GM18511 (cell line): Measurements from ENCODE around the gene ANTXRL.
"Not testable (repeated sequence)": the region's sequence is repeated elsewhere in the genome, so short reads cannot be mapped to it uniquely, and the experiment has no call there.

Source experiments
- ATAC-seq: cut with Tn5 transposase; IDR thresholded peaks from one replicate; pipeline ENCODE4 v1.9.1; 2021; ENCODE audit warnings: mild to moderate bottlenecking, moderate library complexity; ENCODE audit not compliant: unreplicated experiment

Gene ANTXRL

DNA sequence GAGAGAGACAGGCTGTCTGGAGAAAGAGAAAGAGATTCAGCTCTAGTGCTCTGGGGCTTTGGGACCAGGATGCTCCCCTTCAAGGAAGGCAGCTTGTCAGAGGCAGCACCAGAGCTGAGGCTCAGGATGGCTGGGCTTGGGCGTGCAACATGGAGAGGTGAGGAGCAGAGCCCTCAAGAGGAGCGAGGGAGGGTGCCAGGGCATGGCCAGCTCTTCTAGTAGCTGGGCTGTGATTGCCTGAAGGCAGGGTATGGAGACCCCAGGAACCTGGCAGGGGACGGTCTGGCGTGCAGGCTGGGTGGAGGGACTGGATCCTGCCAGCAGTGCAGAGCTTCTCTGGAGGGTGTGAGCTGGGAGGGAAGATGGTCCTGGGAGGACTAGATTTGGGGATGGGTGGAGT lies 40.2 kb downstream of the ANTXRL start:
- no peak for ATAC-seq

DNA sequence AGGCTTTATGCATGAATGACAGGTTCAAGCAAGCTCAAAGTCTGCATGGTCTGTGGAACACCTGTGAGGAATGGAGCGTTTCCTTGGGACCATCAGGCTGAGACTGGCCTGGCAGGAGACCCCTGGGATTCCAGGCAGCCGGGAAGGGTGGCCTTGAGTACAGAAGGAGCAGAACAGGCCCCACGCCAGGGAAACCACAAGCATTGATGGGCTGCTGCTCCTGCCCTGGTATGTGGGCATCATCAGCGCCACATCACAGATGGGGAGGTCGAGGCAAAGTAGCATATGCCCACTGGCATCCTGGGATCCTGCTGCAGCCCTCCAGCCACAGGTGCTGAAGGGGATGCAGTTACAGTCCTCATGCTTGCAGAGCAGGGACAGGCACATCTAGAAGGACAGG lies 40.9 kb downstream of the ANTXRL start:
- no peak for ATAC-seq

- ATAC-seq: no peak
These were observed 42.3 kb downstream of the ANTXRL start for GRCh38 chr10:46328853-46329689.

DNA sequence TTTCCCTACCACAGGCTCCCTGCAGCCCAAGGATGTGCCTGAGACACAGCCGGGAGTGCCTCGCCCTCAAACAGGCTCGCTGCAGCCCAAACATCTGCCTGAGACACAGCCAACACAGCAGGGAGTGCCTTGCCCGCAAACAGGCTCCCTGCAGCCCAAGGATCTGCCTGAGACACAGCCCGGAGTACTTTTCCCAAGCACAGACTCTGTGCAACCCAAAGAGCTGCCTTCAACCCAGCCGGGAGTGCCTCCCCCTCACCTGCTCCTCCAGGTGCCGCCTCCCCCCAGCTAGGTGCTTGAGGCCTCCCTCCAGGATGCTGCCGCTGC lies 42.9 kb downstream of the ANTXRL start:
- ATAC-seq: no peak

DNA sequence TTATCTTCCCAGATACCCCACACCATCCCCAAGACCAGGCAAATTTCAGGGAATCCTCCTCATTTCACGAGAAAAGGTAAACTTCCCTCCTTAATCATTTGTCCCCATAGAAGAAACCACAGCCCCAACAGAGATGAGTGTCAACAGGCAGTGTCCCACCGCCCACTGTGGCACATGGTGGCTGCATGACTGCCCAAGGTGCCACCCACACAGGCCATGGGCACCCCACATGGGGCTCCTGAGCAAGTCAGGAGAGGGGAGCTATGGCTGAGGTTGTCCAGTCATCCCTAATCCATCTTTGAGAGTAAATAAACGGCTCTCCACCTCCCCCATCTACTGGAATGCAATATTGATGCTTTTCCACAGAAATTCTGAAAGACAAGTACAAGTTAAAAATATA lies 44.1 kb downstream of the ANTXRL start:
- no peak for ATAC-seq

DNA sequence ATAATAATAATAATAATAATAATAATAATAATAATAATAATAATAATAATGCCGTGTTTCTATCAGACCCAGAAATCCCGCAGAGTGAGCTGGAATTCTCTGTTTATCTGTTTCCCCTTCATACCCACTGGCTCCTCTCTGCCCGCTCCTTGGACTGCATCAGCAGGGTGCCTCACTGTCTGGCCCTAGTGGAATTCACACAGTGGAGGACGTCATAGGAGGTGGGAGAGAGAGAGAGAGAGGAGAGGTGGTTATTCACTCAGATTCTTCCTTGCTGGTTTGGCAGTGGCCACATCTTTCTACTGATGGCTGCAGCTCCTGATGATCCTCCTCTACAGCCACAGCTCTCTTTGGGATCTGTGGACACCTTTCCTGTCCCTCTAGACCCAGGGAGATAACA lies 78.7 kb downstream of the ANTXRL start:
- ATAC-seq: not testable (repeated sequence)

GRCh38 chr10:46367209-46367608 lies 80.4 kb downstream of the ANTXRL start:
- not testable (repeated sequence) for ATAC-seq

- not testable (repeated sequence) for ATAC-seq
These were observed 81.0 kb downstream of the ANTXRL start for GRCh38 chr10:46367666-46368240.

DNA sequence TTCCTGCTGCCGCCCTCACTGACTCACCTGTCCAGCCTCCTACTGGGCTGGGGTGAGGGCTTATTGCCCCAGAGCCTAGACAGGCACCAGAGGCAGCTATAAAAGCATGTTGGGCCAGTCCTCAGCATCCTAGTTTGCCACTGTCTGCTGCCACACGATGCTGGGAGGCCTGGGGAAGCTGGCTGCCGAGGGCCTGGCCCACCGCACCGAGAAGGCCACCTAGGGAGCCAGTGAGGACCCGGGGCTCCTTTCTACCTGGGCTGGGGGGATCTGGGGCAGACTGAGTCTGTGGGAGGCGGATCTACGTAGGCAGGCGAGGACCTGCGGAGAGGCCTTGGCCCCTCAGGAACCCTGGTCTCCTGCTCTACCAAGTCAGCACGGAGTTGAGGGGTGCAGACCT lies 82.2 kb downstream of the ANTXRL start:
- not testable (repeated sequence) for ATAC-seq

DNA sequence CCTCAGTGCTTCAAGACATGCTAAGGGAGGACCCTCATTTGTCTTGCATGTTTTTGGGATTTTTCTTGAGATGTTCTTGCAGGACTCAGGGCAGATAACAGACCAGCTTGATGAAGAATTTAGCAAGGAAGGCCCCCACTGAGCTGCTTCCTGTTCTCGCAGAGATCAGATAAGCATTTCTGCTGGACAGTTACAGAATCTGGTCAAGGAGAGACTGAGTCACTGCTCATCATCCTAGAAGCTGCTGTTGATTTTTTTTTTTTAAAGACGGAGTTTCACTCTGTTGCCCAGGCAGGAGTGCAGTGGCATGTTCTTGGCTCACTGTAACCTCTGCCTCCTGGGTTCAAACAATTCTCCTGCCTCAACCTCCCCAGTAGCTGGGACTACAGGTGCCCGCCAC lies 87.6 kb downstream of the ANTXRL start:
- not testable (repeated sequence) for ATAC-seq

- not testable (repeated sequence) for ATAC-seq
These were observed 88.6 kb downstream of the ANTXRL start, which contains the start of gene ANXA8L1 for GRCh38 chr10:46375406-46375805. TSS of gene ANXA8L1 (plus strand) at chr10:46375776. CDS start at chr10:46375852, 76 bp downstream.

DNA sequence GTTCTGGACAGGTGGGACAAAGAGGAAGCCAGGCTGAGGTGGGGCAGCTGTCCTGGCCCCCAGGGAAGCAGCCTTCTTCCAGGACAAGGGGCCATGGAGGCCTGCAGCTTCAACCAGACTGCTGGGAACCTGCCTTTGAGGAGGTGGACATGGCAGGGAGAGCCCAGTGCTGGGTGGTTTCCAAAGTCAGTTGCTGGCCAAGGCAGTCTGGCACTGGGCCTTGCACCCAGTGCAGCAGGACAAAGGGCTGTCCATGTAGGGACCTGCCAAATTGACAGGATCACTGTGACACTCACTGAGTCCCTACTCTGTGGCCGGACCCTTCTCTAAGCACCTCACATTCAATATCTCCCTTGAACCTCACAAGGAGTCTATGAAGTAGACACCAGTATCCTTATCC lies 90.2 kb downstream of the ANTXRL start:
- not testable (repeated sequence) for ATAC-seq

- ATAC-seq: not testable (repeated sequence)
These were observed 90.9 kb downstream of the ANTXRL start for GRCh38 chr10:46377651-46378050.

DNA sequence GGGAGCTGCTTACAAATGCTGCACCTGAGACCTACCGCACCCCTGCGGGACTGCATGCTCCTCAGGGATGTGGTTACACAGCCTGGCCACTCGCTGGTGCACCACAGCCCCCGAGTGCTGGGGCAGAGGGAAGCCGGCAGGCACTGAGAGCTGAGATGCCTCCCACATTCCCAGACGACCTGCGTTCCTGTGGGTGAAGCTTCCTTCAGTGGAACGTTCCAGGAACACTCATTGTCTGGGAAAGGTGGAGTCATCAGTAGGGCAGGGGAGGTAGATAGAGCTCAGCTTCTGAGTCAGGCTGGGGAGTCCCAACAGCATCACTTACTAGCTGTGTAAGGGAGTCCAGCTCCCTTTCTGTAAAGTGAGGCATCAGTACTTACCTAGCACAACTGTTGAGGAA lies 91.3 kb downstream of the ANTXRL start:
- not testable (repeated sequence) for ATAC-seq

DNA sequence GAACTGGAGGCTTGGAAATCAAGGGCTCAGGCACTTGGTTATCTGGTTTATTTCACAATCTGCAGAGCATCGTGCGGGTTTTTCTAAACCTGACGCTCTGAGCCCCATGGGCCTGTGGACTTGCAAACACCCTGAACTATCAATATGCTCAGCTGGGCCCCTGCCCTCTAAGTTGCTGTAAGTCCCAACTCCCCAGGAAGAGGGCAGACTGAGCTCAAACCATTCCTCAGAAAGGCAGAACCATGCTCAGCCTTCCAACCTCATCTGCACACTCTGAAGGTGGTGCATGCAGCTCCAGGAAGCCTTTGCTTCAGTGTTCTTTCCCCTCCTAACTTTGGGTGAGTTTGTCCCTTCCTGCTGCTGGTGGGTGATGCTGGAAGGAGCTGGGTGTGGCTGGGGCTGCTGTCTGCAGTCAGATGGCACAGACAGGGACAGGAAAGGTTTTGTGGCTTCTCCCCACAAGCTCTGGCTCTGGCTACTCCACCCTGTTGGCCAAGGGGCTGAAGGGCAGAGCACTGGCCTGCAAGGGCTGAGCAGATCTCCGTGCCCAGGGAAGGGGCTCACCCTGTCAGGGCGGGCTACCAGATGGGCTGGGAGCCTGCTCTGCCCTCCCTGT lies 92.5 kb downstream of the ANTXRL start:
- not testable (repeated sequence) for ATAC-seq
